Smooth muscle cell of the umbilical artery (primary cell): Measurements from ENCODE around the gene ZNF644. TPM values are rescaled to one million over a fixed set of nuclear protein-coding genes. Genes with fewer than 3 reads are reported as not detected.

Experiments used
- total RNA-seq: library from RNA; depleted of rRNA; stranded (reverse); fragments of >200 nt; gene quantifications from 2 replicates; pipeline ENCODE4 v1.2.3, GENCODE V29; 2014

ZNF644 gene
- total RNA-seq, result 51.7 and 62.4 TPM in 2 replicates

GRCh38 chr1:91021686-91022517, at the start of gene ZNF644:
TSS of gene ZNF644 (minus strand) at chr1:91022035. CDS start at chr1:90982353, 39,682 bp downstream.

